Neural progenitor cell (in vitro differentiated cells): ENCODE measurements around the gene S1PR4. TPM values are rescaled to one million over a fixed set of nuclear protein-coding genes. Genes with fewer than 3 reads are reported as not detected.
"Not testable (repeated sequence)": the region's sequence is repeated elsewhere in the genome, so short reads cannot be mapped to it uniquely, and the experiment has no call there.

ENCODE experiments used
- DNase-seq: peaks from one replicate; pipeline ENCODE4 v3.0.0-alpha.2; 2016; ENCODE audit warnings: low spot score
- H2AFZ ChIP-seq: fragments of 200-600 bp; sonication (generic); replicated peaks from 2 replicates; pipeline ENCODE4 v1.6.1; 2016; ENCODE audit warnings: antibody characterized with exemption
- H3F3A ChIP-seq: fragments of 200-600 bp; sonication (generic); 2 replicates; pipeline ENCODE4 v1.6.1; 2016; ENCODE audit warnings: antibody characterized with exemption, low read depth
- H3K27ac ChIP-seq: fragments of 200-600 bp; sonication (generic); 2 replicates; pipeline ENCODE4 v1.5.1; 2016; ENCODE audit warnings: mild to moderate bottlenecking
- H3K27me3 ChIP-seq: fragments of 200-600 bp; sonication (generic); 2 replicates; pipeline ENCODE4 v1.6.1; 2016; ENCODE audit warnings: mild to moderate bottlenecking, moderate library complexity
- H3K36me3 ChIP-seq: fragments of 200-600 bp; sonication (generic); 2 replicates; pipeline ENCODE4 v1.5.1; 2016
- H3K4me1 ChIP-seq: fragments of 200-600 bp; sonication (generic); 2 replicates; pipeline ENCODE4 v1.6.1; 2016; ENCODE audit warnings: mixed run types
- H3K4me2 ChIP-seq: fragments of 200-600 bp; sonication (generic); 2 replicates; pipeline ENCODE4 v1.6.1; 2016
- H3K4me3 ChIP-seq: fragments of 200-600 bp; sonication (generic); 2 replicates; pipeline ENCODE4 v1.5.1; 2016
- H3K79me2 ChIP-seq: fragments of 200-600 bp; sonication (generic); 2 replicates; pipeline ENCODE4 v1.6.1; 2016; ENCODE audit warnings: low read depth
- H3K9ac ChIP-seq: fragments of 200-600 bp; sonication (generic); 2 replicates; pipeline ENCODE4 v1.6.1; 2016
- H3K9me3 ChIP-seq: fragments of 200-600 bp; sonication (generic); 2 replicates; pipeline ENCODE4 v1.5.1; 2016; ENCODE audit warnings: low read depth
- H4K20me1 ChIP-seq: fragments of 200-600 bp; sonication (generic); 2 replicates; pipeline ENCODE4 v1.6.1; 2016; ENCODE audit warnings: low read depth
- H3K27ac Mint-ChIP-seq: 3 replicates; pipeline ENCODE4 v1.8.0; 2021; ENCODE audit warnings: mixed read lengths
- H3K27me3 Mint-ChIP-seq: 2 replicates; pipeline ENCODE4 v1.8.0; 2022; ENCODE audit warnings: low read depth, mild to moderate bottlenecking, inconsistent platforms, moderate library complexity, mixed read lengths; ENCODE audit not compliant: insufficient read depth
- H3K36me3 Mint-ChIP-seq: 3 replicates; pipeline ENCODE4 v1.8.0; 2021; ENCODE audit warnings: mixed read lengths
- H3K4me1 Mint-ChIP-seq: 3 replicates; pipeline ENCODE4 v1.8.0; 2021; ENCODE audit warnings: mixed read lengths
- H3K4me3 Mint-ChIP-seq: 3 replicates; pipeline ENCODE4 v1.8.0; 2021; ENCODE audit warnings: mild to moderate bottlenecking, moderate library complexity, mixed read lengths
- H3K9me3 Mint-ChIP-seq: 3 replicates; pipeline ENCODE4 v1.8.0; 2020; ENCODE audit warnings: mixed read lengths
- EZH2 ChIP-seq: fragments of 200-600 bp; sonication (generic); IDR thresholded peaks from 2 replicates; pipeline ENCODE4 v1.6.1; 2017; ENCODE audit warnings: antibody characterized with exemption, mild to moderate bottlenecking, moderate library complexity
- EZH2phosphoT487 ChIP-seq: fragments of 200-600 bp; sonication (generic); IDR thresholded peaks from 2 replicates; pipeline ENCODE4 v1.6.1; 2017; ENCODE audit warnings: antibody characterized with exemption
- total RNA-seq: library from RNA; depleted of rRNA; stranded (reverse); fragments of >200 nt; gene quantifications from 2 replicates; pipeline ENCODE4 v1.2.3, GENCODE V29; 2015; ENCODE audit warnings: low replicate concordance
- TF ChIP-seq, protein P1 (sequence below): fragments of 200-600 bp; sonication (generic); IDR thresholded peaks from 2 replicates; pipeline ENCODE4 v1.5.1; 2017; ENCODE audit warnings: antibody characterized with exemption, mild to moderate bottlenecking

The S1PR4 gene
- total RNA-seq, 1 donor from 2014 or later = not detected

DNA sequence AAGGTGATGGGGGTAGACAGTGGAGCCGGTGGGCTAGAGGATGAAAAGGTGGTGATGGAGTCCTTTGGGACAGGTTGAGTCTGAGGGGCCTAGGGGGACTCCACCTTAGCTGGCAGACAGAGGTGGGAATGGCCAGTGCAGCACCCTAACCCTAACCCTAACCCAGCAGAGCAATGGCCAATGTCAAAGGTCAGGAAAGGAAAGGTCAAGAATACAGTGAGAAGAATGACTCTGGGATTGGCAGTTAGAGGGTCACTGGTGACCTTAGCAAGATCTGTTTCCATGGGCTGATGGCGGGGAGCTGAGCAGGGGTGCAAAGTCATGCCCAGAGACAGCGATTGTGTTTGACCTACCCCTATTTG, 26.2 kb upstream of the S1PR4 start:
- DNase-seq = no peak
- Histone ChIP-seq H3K36me3 (no peaks in the 10 kb centered on the region), H3K4me3 (no peak overlapping the region), H2AFZ (no peak overlapping the region), H4K20me1 (no peaks in the 10 kb centered on the region), H3F3A (no peaks in the 10 kb centered on the region), H3K4me1 (peaks cover 3% of the 10 kb centered on the region), H3K27ac (no peak overlapping the region), H3K9me3 (no peaks in the 10 kb centered on the region), H3K9ac (no peak overlapping the region), H3K27me3 (no peaks in the 10 kb centered on the region), H3K79me2 (no peaks in the 10 kb centered on the region), H3K4me2 (no peak overlapping the region)
- peaks cover 14% of the 10 kb centered on the region for H3K4me1 Mint-ChIP-seq
- TF ChIP-seq EZH2phosphoT487 (no peak), EZH2 (no peak)
- TF ChIP-seq, protein P1, sequence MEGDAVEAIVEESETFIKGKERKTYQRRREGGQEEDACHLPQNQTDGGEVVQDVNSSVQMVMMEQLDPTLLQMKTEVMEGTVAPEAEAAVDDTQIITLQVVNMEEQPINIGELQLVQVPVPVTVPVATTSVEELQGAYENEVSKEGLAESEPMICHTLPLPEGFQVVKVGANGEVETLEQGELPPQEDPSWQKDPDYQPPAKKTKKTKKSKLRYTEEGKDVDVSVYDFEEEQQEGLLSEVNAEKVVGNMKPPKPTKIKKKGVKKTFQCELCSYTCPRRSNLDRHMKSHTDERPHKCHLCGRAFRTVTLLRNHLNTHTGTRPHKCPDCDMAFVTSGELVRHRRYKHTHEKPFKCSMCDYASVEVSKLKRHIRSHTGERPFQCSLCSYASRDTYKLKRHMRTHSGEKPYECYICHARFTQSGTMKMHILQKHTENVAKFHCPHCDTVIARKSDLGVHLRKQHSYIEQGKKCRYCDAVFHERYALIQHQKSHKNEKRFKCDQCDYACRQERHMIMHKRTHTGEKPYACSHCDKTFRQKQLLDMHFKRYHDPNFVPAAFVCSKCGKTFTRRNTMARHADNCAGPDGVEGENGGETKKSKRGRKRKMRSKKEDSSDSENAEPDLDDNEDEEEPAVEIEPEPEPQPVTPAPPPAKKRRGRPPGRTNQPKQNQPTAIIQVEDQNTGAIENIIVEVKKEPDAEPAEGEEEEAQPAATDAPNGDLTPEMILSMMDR = no peak
- no peak overlapping the region for H3K4me3 Mint-ChIP-seq
- peaks cover 3% of the 10 kb centered on the region for H3K36me3 Mint-ChIP-seq
- peaks cover 2% of the 10 kb centered on the region for H3K9me3 Mint-ChIP-seq
- no peak overlapping the region for H3K27ac Mint-ChIP-seq
- H3K27me3 Mint-ChIP-seq = peaks cover 14% of the 10 kb centered on the region

GRCh38 chr19:3153286-3154230, 25.0 kb upstream of the S1PR4 start:
- Histone ChIP-seq H3K27me3 (no peaks in the 10 kb centered on the region), H3K4me2 (no peak overlapping the region), H3K9me3 (no peaks in the 10 kb centered on the region), H3K9ac (no peak overlapping the region), H3K4me3 (no peak overlapping the region), H3K27ac (no peak overlapping the region), H3K79me2 (no peaks in the 10 kb centered on the region), H3F3A (no peaks in the 10 kb centered on the region), H4K20me1 (no peaks in the 10 kb centered on the region), H2AFZ (no peak overlapping the region), H3K4me1 (peaks cover 3% of the 10 kb centered on the region), H3K36me3 (no peaks in the 10 kb centered on the region)
- peaks cover 15% of the 10 kb centered on the region for H3K27me3 Mint-ChIP-seq
- TF ChIP-seq EZH2 = no peak
- TF ChIP-seq EZH2phosphoT487 = no peak
- TF ChIP-seq, protein P1 = no peak
- DNase-seq = no peak
- no peak overlapping the region for H3K4me3 Mint-ChIP-seq
- peaks cover 3% of the 10 kb centered on the region for H3K36me3 Mint-ChIP-seq
- H3K4me1 Mint-ChIP-seq = peaks cover 14% of the 10 kb centered on the region
- H3K27ac Mint-ChIP-seq = no peak overlapping the region
- H3K9me3 Mint-ChIP-seq = peaks cover 2% of the 10 kb centered on the region

DNA sequence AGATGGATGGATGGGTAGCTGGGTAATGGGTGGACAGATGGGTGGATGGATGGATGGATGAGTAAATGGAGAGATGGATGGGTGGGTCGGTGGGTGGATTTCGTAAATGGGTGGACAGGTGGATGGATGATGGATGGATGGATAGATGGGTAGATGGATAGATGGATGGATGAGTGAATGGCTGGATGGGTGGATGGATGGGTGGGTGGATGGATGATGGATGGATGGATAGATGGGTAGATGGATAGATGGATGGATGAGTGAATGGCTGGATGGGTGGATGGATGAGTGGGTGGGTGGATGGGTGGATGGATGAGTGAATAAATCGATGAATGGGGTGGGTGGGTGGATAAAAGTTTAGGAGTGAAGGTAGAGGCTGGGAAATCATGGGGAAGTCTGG, 24.1 kb upstream of the S1PR4 start:
- not testable (repeated sequence) for H3K9ac ChIP-seq, H3K4me3 ChIP-seq, H3K9me3 Mint-ChIP-seq, H3K4me3 Mint-ChIP-seq, H3K36me3 ChIP-seq, H2AFZ ChIP-seq, H3K27me3 ChIP-seq, H3K27ac Mint-ChIP-seq, H3K9me3 ChIP-seq, H3K27ac ChIP-seq, H3K27me3 Mint-ChIP-seq, DNase-seq, H3F3A ChIP-seq, H3K36me3 Mint-ChIP-seq, H3K4me1 ChIP-seq, H3K4me2 ChIP-seq, H4K20me1 ChIP-seq, H3K79me2 ChIP-seq
- H3K4me1 Mint-ChIP-seq = peaks cover 12% of the 10 kb centered on the region
